Activated CD8-positive, alpha-beta memory T cell treated with anti-CD3 and anti-CD28 coated beads for 24 hours (primary cell): ENCODE results near the gene DNMT3B.
"Not testable (repeated sequence)": the region's sequence is repeated elsewhere in the genome, so short reads cannot be mapped to it uniquely, and the experiment has no call there.

Experiments
- DNase-seq: peaks from one replicate; pipeline ENCODE4 v3.0.0-alpha.2; 2020

Gene DNMT3B

GRCh38 chr20:32792316-32792715 lies 30.1 kb downstream of the DNMT3B start:
- peak; percentile 67 for DNase-seq

GRCh38 chr20:32792731-32793458 lies 30.7 kb downstream of the DNMT3B start:
- no peak for DNase-seq

- no peak for DNase-seq
Observed at GRCh38 chr20:32796383-32796948, 34.3 kb downstream of the DNMT3B start.

- no peak for DNase-seq
Observed at GRCh38 chr20:32796981-32797451, 34.8 kb downstream of the DNMT3B start.

GRCh38 chr20:32797571-32797970 lies 35.4 kb downstream of the DNMT3B start:
- DNase-seq = not testable (repeated sequence)

GRCh38 chr20:32798046-32798981 lies 36.1 kb downstream of the DNMT3B start:
- DNase-seq = no peak

GRCh38 chr20:32803092-32803491 lies 40.9 kb downstream of the DNMT3B start:
- DNase-seq = no peak

GRCh38 chr20:32804022-32804715 lies 42.0 kb downstream of the DNMT3B start:
- no peak for DNase-seq

- no peak for DNase-seq
Observed at GRCh38 chr20:32804817-32805216, 42.6 kb downstream of the DNMT3B start.

GRCh38 chr20:32805721-32806120 lies 43.5 kb downstream of the DNMT3B start:
- no peak for DNase-seq

GRCh38 chr20:32806356-32806755 lies 44.2 kb downstream of the DNMT3B start:
- no peak for DNase-seq

- DNase-seq = no peak
Observed at GRCh38 chr20:32807706-32808105, 45.5 kb downstream of the DNMT3B start.

- no peak for DNase-seq
Observed at GRCh38 chr20:32808438-32808837, 46.3 kb downstream of the DNMT3B start.

GRCh38 chr20:32809907-32810306 lies 47.7 kb downstream of the DNMT3B start:
- no peak for DNase-seq

GRCh38 chr20:32810941-32811340 lies 48.8 kb downstream of the DNMT3B start:
- DNase-seq = no peak

GRCh38 chr20:32811886-32812285 lies 49.7 kb downstream of the DNMT3B start:
- DNase-seq = no peak

GRCh38 chr20:32819992-32820697 lies 58.0 kb downstream of the DNMT3B start:
- no peak for DNase-seq

- DNase-seq = no peak
Observed at GRCh38 chr20:32820698-32821377, 58.7 kb downstream of the DNMT3B start.

GRCh38 chr20:32822225-32822624 lies 60.0 kb downstream of the DNMT3B start:
- DNase-seq = no peak

GRCh38 chr20:32823078-32823477 lies 60.9 kb downstream of the DNMT3B start:
- no peak for DNase-seq

- no peak for DNase-seq
Observed at GRCh38 chr20:32823737-32824588, 61.8 kb downstream of the DNMT3B start.
